K562 (cell line): ENCODE measurements around the gene SCN5A. TPM values are rescaled to one million over a fixed set of nuclear protein-coding genes. Genes with fewer than 3 reads are reported as not detected.

Experiments used
- ARID1B ChIP-seq: fragments of 450-650 bp; IDR thresholded peaks from 2 replicates; pipeline ENCODE4 v1.6.1; 2016; ENCODE audit warnings: antibody characterized with exemption, mild to moderate bottlenecking, inconsistent platforms
- BACH1 ChIP-seq: fragments of 200-800 bp; sonication (Bioruptor generic); IDR thresholded peaks from 2 replicates; pipeline ENCODE4 v1.6.1; 2016; ENCODE audit warnings: missing genetic modification characterization, missing compliant biosample characterization
- CBFA2T3 ChIP-seq: fragments of 450-650 bp; IDR thresholded peaks from 2 replicates; pipeline ENCODE4 v1.6.1; 2017
- CHD1 ChIP-seq: fragments of 200-600 bp; sonication (generic); IDR thresholded peaks from one replicate; pipeline ENCODE4 v1.6.1; 2012; ENCODE audit warnings: mild to moderate bottlenecking, moderate library complexity, low read length, inconsistent platforms
- CSDE1 ChIP-seq, 2 experiments: fragments of 450-650 bp; IDR thresholded peaks; 2 replicates each; pipeline ENCODE4 v1.6.1; 2016; ENCODE audit warnings: mild to moderate bottlenecking in 1 of 2
- FOSL1 ChIP-seq: fragments of 200-800 bp; sonication (Bioruptor generic); conservative IDR thresholded peaks from 2 replicates; pipeline ENCODE4 v1.6.1; 2016; ENCODE audit warnings: missing genetic modification characterization, missing compliant biosample characterization
- FOXP1 ChIP-seq: sonication (generic); formaldehyde crosslinking; IDR thresholded peaks from 2 replicates; pipeline ENCODE4 v1.8.0; 2022; ENCODE audit warnings: mild to moderate bottlenecking, missing genetic modification reagents
- JUND ChIP-seq, 2 experiments: IDR thresholded peaks; 2 replicates in 1 of 2; 3 replicates in 1 of 2; pipeline ENCODE4 v1.6.1; 2011; ENCODE audit warnings: borderline replicate concordance in 2 of 2, low read depth in 2 of 2, low read length in 2 of 2, improper control_type of control experiment in 1 of 2, missing biosample characterization in 1 of 2, missing genetic modification characterization in 1 of 2, missing genetic modification reagents in 1 of 2
- KDM1A ChIP-seq, 2 experiments: fragments of 450-650 bp; IDR thresholded peaks; 2 replicates each; pipeline ENCODE4 v1.6.1; 2016; ENCODE audit warnings: mild to moderate bottlenecking in 2 of 2
- LARP7 ChIP-seq: fragments of 450-650 bp; IDR thresholded peaks from 2 replicates; pipeline ENCODE4 v1.6.1; 2016
- NFE2 ChIP-seq: IDR thresholded peaks from 2 replicates; pipeline ENCODE4 v1.6.1; 2014; ENCODE audit warnings: antibody characterized with exemption, low read depth
- POLR3A ChIP-seq: IDR thresholded peaks from 2 replicates; pipeline ENCODE4 v1.6.1; 2011; ENCODE audit warnings: borderline replicate concordance, mild to moderate bottlenecking, moderate library complexity; ENCODE audit not compliant: insufficient read length, insufficient read depth; ENCODE audit errors: extremely low read depth
- PTTG1 ChIP-seq: fragments of 450-650 bp; IDR thresholded peaks from 2 replicates; pipeline ENCODE4 v1.6.1; 2016; ENCODE audit warnings: low read depth, mild to moderate bottlenecking, missing genetic modification characterization, missing compliant biosample characterization
- PYGO2 ChIP-seq: fragments of 450-650 bp; IDR thresholded peaks from 2 replicates; pipeline ENCODE4 v1.6.1; 2016; ENCODE audit warnings: mild to moderate bottlenecking, missing genetic modification characterization, moderate library complexity, missing compliant biosample characterization
- TAL1 ChIP-seq: fragments of 450-650 bp; IDR thresholded peaks from 2 replicates; pipeline ENCODE4 v1.6.1; 2016; ENCODE audit warnings: mild to moderate bottlenecking
- TCF7 ChIP-seq: sonication (generic); IDR thresholded peaks from 2 replicates; pipeline ENCODE4 v1.6.1; 2016; ENCODE audit warnings: antibody characterized with exemption, borderline replicate concordance
- TCF7L2 ChIP-seq: fragments of 150-350 bp; IDR thresholded peaks from 2 replicates; pipeline ENCODE4 v1.6.1; 2016; ENCODE audit warnings: low read depth, mild to moderate bottlenecking, low read length, moderate library complexity
- TEAD4 ChIP-seq, 2 experiments: sonication (generic) in 1 of 2; formaldehyde crosslinking in 1 of 2; IDR thresholded peaks; 2 replicates each; pipeline versions ENCODE4 v1.6.1 to v1.8.0; 2012 to 2022; ENCODE audit warnings: borderline replicate concordance in 1 of 2, inconsistent platforms in 1 of 2, low read length in 1 of 2, mild to moderate bottlenecking in 1 of 2, missing genetic modification reagents in 1 of 2
- TSC22D4 ChIP-seq: fragments of 450-650 bp; IDR thresholded peaks from 2 replicates; pipeline ENCODE4 v1.6.1; 2016; ENCODE audit warnings: missing genetic modification characterization, missing biosample characterization, control low read depth
- ZFP36 ChIP-seq: fragments of 150-350 bp; IDR thresholded peaks from 2 replicates; pipeline ENCODE4 v1.6.1; 2018; ENCODE audit warnings: low read length, low read depth; ENCODE audit not compliant: partially characterized antibody
- ZNF133 ChIP-seq: fragments of 250-450 bp; sonication (Bioruptor Pico); IDR thresholded peaks from 2 replicates; pipeline ENCODE4 v1.4.0; 2020; ENCODE audit warnings: mild to moderate bottlenecking
- ZNF77 ChIP-seq: fragments of 250-450 bp; sonication (Bioruptor Pico); IDR thresholded peaks from 2 replicates; pipeline ENCODE4 v1.5.0; 2020
- polyA plus RNA-seq, 8 experiments: library from polyadenylated mRNA; depleted of rRNA in 4 of 8; stranded (reverse) in 5 of 8; unstranded in 3 of 8; fragments of >200 nt; fragmentation: Nextera tagmentation in 2 of 8; fragmentation: Illumina TruSeq in 1 of 8; extraction: Ambion mirVana in 2 of 8; extraction: Trizol in 1 of 8; gene quantifications; 2 replicates each; pipeline versions ENCODE4 v1.2.1 to v1.2.3, GENCODE V29; 2011 to 2014; ENCODE audit warnings: inconsistent platforms in 1 of 8, missing spikeins in 1 of 8
- total RNA-seq, 7 experiments: library from RNA; depleted of rRNA in 6 of 7; stranded (reverse); fragments of >200 nt in 6 of 7; fragmentation: Illumina TruSeq in 2 of 7; extraction: Trizol in 2 of 7; gene quantifications; 2 replicates each; pipeline versions ENCODE4 v1.2.1 to v1.2.3, GENCODE V29; 2011 to 2021; ENCODE audit warnings: low replicate concordance in 1 of 7
- TF ChIP-seq, protein P1 (sequence below): fragments of 250-450 bp; sonication (Bioruptor Pico); IDR thresholded peaks from 2 replicates; pipeline ENCODE4 v1.8.0; 2021; ENCODE audit warnings: moderate library complexity, mild to moderate bottlenecking, inconsistent platforms
- TF ChIP-seq, protein P2 (sequence below), 2 experiments: fragments of 450-650 bp in 1 of 2; sonication (generic) in 1 of 2; formaldehyde crosslinking; conservative IDR thresholded peaks; 2 replicates each; pipeline versions ENCODE4 v1.4.0 to v1.8.1; 2020 to 2022; ENCODE audit warnings: mild to moderate bottlenecking in 1 of 2, missing genetic modification reagents in 1 of 2

The SCN5A gene
- total and polyA plus RNA-seq, 9 of the 15 experiments (the other 6 are each of a cell fraction or from before 2014, with no cell fraction given) = 0.07 to 1.4 (median 0.21) TPM; not detected in 2

DNA sequence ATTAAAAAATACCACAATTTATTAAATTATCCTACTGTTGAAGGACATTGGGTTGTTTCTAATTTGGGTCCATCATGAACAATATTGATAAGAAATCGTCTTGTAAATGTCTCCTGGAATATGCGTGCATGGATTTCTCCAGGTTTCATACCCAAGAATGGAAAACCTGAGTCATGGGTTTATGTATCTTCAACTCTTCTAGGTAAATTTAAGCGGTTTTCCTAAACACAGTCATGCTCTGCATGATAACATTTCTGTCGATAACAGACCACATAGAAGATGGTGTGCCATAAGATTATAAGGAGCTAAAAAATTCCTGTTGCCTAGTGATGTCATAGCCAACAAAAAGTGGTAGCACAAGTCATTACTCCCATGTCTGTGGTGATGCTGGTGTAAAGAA, 39.9 kb upstream of the SCN5A start (continued):
- TF ChIP-seq JUND (IDR thresholded peaks at IDR 0.05; ENCODE audit: borderline replicate concordance, low read depth, low read length) (peak; percentile 34; the same call in 1 of the 2 replicates), JUND (tag; IDR thresholded peaks at IDR 0.05; ENCODE audit: borderline replicate concordance, low read depth, low read length) (peak; percentile 56; the same call in 1 of the 3 replicates), ZFP36 (no peak), TSC22D4 (tag) (no peak), BACH1 (tag) (no peak), FOSL1 (tag) (peak; percentile 87), TCF7L2 (no peak), KDM1A (IDR thresholded peaks at IDR 0.05) (no peak), PYGO2 (tag) (no peak), CHD1 (no peak), ARID1B (peak; percentile 46; the same call in 1 of the 2 replicates), TCF7 (no peak), NFE2 (peak; percentile 58), POLR3A (no peak), ZNF133 (CRISPR knock-in tag) (no peak), LARP7 (no peak), FOXP1 (CRISPR knock-in tag) (no peak), CSDE1 (IDR thresholded peaks at IDR 0.05) (no peak), PTTG1 (tag) (no peak), CBFA2T3 (peak; percentile 47; the same call in 1 of the 2 replicates), TAL1 (peak; percentile 41; the same call in 1 of the 2 replicates), TEAD4 (IDR thresholded peaks at IDR 0.05; ENCODE audit: low read length) (peak; percentile 83), TEAD4 (CRISPR knock-in tag; IDR thresholded peaks at IDR 0.05; ENCODE audit: borderline replicate concordance) (no peak), ZNF77 (no peak)
- TF ChIP-seq, protein P1, sequence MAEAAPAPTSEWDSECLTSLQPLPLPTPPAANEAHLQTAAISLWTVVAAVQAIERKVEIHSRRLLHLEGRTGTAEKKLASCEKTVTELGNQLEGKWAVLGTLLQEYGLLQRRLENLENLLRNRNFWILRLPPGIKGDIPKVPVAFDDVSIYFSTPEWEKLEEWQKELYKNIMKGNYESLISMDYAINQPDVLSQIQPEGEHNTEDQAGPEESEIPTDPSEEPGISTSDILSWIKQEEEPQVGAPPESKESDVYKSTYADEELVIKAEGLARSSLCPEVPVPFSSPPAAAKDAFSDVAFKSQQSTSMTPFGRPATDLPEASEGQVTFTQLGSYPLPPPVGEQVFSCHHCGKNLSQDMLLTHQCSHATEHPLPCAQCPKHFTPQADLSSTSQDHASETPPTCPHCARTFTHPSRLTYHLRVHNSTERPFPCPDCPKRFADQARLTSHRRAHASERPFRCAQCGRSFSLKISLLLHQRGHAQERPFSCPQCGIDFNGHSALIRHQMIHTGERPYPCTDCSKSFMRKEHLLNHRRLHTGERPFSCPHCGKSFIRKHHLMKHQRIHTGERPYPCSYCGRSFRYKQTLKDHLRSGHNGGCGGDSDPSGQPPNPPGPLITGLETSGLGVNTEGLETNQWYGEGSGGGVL (CRISPR knock-in tag) = no peak
- TF ChIP-seq, protein P2, sequence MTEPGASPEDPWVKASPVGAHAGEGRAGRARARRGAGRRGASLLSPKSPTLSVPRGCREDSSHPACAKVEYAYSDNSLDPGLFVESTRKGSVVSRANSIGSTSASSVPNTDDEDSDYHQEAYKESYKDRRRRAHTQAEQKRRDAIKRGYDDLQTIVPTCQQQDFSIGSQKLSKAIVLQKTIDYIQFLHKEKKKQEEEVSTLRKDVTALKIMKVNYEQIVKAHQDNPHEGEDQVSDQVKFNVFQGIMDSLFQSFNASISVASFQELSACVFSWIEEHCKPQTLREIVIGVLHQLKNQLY (CRISPR knock-in tag; conservative IDR thresholded peaks at IDR 0.05) = no peak
